HUES48 (cell line): ENCODE results near the gene GOPC.

ENCODE experiments used
- H3K27ac ChIP-seq: one replicate; pipeline ENCODE4 v1.7.0; 2013; ENCODE audit warnings: low read depth, low read length, inconsistent platforms
- H3K27me3 ChIP-seq: 2 replicates; pipeline ENCODE4 v1.6.1; 2013; ENCODE audit warnings: mild to moderate bottlenecking, low read length; ENCODE audit not compliant: control insufficient read depth, insufficient read depth
- H3K36me3 ChIP-seq: 2 replicates; pipeline ENCODE4 v1.6.1; 2013; ENCODE audit warnings: low read length; ENCODE audit not compliant: control insufficient read depth, insufficient read depth
- H3K4me1 ChIP-seq: 2 replicates; pipeline ENCODE4 v1.6.1; 2013; ENCODE audit warnings: mild to moderate bottlenecking, low read length; ENCODE audit not compliant: control insufficient read depth, insufficient read depth
- H3K4me3 ChIP-seq: 2 replicates; pipeline ENCODE4 v1.5.1; 2013; ENCODE audit warnings: mild to moderate bottlenecking, low read depth, low read length
- H3K9ac ChIP-seq: 2 replicates; pipeline ENCODE4 v1.6.1; 2013; ENCODE audit warnings: mild to moderate bottlenecking, low read depth, low read length, moderate library complexity
- H3K9me3 ChIP-seq: 2 replicates; pipeline ENCODE4 v1.6.1; 2013; ENCODE audit warnings: low read length; ENCODE audit not compliant: control insufficient read depth, insufficient read depth

Gene GOPC

GRCh38 chr6:117513778-117514365, 88.4 kb downstream of the GOPC start:
- no peak overlapping the region for H3K4me3 ChIP-seq
- H3K9ac ChIP-seq: no peak overlapping the region
- H3K36me3 ChIP-seq: no peaks in the 10 kb centered on the region
- no peaks in the 10 kb centered on the region for H3K4me1 ChIP-seq
- no peak overlapping the region for H3K27ac ChIP-seq
- no peaks in the 10 kb centered on the region for H3K9me3 ChIP-seq
- H3K27me3 ChIP-seq: no peaks in the 10 kb centered on the region

DNA sequence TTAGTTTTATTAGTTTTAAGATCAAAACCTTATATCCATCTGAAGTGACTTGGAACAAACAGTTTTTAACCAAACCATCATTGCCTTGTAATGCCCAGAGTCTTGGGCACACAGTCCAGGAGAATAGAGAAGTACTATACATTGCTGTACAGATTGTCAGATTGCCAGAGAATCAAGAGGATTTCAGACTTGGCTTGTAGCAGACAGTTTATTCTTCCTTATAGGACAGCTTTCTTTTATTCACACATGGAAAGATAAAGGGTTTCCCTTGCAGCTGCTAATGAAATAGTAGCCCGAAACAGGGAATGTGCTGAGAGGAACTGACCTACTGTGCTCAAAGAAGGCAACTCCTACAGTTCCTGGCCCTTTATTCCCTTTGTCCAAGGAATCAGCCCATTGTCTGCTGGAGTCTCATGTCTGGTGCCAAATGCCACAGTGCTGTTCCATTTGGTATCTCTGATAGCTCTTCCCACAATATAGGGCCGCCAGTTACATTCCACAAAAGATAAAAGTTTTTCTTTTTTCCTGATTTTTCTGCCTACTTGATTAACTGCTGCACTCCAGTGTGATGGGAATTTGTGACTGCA, 89.2 kb downstream of the GOPC start:
- Histone ChIP-seq H3K4me1 (no peaks in the 10 kb centered on the region), H3K9me3 (no peaks in the 10 kb centered on the region), H3K27ac (no peak overlapping the region), H3K9ac (no peak overlapping the region), H3K36me3 (no peaks in the 10 kb centered on the region), H3K4me3 (no peak overlapping the region), H3K27me3 (no peaks in the 10 kb centered on the region)

- Histone ChIP-seq H3K9ac (no peak overlapping the region), H3K27me3 (no peaks in the 10 kb centered on the region), H3K27ac (no peak overlapping the region), H3K4me1 (no peaks in the 10 kb centered on the region), H3K9me3 (no peaks in the 10 kb centered on the region), H3K4me3 (no peak overlapping the region), H3K36me3 (no peaks in the 10 kb centered on the region)
Measured at GRCh38 chr6:117512056-117512828, 90.1 kb downstream of the GOPC start.
